ENCODE results near the gene GDF10.

The GDF10 gene

DNA sequence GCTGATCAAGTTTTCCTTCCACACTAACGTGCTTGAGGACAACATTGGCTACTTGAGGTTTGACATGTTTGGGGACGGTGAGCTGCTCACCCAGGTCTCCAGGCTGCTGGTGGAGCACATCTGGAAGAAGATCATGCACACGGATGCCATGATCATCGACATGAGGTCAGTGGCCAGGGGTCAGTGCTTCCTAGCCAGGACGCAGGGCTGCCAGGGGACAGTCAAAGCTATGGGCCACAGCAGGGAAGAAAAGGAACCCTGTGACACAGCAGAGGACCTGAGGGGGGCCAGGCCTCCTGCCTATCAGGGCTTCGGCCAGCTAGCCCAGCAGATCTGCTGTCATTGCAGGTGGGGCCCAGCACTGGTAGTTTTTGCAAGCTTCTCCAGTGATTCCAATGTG lies 53.4 kb downstream of the GDF10 start:
- no peak for DNase-seq (ENCODE audit: low read depth)

DNA sequence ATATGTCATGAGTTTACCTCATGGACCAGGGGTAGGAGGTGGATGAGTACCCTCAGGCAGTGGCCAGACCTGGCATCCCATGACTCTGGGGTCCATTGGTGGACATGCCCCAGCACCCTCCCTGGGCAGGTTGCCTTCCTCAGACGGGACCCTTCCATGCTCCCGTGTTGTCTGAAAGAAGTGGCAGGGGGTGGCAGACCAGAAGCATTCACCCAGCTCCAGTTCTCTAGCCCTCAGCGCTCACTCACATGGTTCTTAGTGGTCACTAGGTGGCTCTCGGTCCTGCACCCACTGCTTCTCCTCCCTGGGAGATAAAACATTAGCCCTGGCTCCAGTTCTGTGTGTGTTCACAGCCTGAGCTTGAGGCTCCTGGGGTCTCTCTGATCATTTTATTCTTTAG lies 54.2 kb downstream of the GDF10 start:
- DNase-seq (ENCODE audit: low read depth), result no peak

DNA sequence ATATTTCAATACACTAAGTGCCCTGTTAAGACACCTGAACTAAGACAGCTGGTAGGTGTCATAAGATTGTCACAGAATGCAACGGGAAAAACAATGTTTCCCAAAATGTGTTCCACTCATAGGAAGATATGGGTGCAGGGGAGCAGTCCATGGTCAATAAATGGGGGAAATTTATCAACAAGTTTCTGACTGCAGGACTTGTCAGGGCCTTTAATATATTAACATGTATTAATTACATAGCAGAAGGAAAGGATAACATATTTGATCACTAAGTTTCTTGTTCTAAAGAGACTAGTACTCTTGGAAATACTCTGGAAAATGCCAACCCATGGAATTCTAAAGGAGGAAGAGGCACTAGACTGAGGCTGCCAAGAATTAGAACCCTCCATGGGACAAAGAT lies 54.9 kb downstream of the GDF10 start:
- no peak for DNase-seq (ENCODE audit: low read depth)

- no peak for DNase-seq (ENCODE audit: low read depth)
These were observed 56.7 kb downstream of the GDF10 start for GRCh38 chr10:47356708-47357107.

DNA sequence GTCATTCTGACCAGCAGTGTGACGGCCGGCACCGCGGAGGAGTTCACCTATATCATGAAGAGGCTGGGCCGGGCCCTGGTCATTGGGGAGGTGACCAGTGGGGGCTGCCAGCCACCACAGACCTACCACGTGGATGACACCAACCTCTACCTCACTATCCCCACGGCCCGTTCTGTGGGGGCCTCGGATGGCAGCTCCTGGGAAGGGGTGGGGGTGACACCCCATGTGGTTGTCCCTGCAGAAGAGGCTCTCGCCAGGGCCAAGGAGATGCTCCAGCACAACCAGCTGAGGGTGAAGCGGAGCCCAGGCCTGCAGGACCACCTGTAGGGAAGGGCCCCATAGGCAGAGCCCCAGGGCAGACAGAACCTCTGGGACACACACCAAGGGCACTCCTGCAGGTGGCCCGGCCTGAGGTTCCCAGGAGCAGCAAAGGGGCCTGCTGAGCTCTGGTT lies 57.2 kb downstream of the GDF10 start:
- DNase-seq (ENCODE audit: low read depth), result no peak

DNA sequence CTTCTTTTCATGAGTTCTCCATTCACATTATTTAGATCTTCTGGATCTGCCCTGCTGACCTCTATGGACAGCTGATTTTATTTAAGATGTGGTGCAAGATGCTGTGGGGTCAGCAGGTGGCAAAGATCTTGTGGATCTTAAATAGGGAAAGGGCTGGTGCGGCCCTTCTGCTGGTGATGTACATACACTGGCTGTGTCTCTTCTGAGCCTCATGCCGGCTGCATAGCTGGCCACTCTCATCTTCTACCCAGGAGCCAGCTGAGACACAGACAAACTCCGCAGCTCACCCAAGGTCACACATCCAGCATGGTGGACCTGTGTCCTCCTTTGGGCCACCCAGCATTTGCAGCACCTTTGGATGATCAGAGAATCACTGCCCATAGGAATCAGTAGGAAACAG lies 57.9 kb downstream of the GDF10 start:
- no peak for DNase-seq (ENCODE audit: low read depth)

GRCh38 chr10:47358457-47358856 lies 58.5 kb downstream of the GDF10 start:
- no peak for DNase-seq (ENCODE audit: low read depth)

DNA sequence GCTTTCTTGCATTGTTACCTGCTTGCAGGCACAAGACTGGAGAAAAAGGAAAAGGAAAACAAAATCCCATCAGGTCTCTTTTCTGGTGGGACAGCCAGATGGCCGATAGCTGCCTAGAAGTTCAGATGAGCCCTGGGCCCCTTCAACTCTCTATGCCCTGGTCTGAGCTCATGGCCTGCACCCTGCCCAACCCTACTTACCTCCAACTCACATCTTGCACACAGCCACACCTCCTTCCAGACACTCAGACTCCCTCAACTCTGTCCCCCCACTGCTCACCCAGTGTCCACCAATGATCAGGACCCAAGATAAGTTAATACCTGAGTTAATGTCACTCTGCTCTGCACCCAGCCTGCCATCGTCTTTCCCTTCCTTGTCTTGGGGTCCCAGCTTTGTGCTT lies 59.1 kb downstream of the GDF10 start:
- DNase-seq (ENCODE audit: low read depth), result no peak

DNA sequence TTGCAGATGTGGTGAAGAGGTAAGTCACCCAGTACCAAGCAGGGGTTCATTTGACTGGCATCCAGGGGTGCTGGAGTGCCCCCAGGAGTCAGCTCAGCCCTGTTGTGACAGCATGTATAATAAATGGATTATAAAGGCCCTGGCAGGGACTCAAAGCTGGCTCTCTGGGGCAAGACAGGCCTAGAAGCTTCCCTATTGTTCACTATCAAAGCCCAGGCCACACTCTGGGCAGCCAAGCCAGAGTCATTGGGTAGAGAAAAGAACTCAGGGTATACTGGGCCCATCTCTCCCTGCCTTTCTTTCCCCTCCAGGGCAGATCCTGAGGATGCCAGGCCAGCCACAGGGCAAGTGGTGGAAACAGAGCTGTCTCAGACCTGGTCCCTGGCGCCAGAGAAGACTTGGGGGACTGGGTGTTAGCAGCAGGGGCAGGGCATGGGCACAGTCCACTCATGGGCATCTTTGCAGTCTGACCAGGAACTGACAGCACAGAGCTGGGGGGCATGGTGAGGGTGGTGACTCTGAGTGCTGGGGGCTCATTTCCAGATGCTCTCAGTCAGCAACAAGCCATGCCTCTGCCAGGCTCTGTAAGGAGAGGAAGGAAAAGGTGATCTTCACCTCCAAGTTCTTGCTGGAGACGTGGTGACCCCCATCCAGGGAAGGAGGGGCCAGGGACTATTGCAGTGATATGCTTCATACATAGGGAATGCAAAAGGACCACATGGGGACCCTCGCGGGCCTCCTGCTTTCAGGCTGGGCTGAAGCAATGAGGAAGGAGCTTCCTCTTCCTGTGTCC lies 59.8 kb downstream of the GDF10 start:
- DNase-seq (ENCODE audit: low read depth), result no peak

DNA sequence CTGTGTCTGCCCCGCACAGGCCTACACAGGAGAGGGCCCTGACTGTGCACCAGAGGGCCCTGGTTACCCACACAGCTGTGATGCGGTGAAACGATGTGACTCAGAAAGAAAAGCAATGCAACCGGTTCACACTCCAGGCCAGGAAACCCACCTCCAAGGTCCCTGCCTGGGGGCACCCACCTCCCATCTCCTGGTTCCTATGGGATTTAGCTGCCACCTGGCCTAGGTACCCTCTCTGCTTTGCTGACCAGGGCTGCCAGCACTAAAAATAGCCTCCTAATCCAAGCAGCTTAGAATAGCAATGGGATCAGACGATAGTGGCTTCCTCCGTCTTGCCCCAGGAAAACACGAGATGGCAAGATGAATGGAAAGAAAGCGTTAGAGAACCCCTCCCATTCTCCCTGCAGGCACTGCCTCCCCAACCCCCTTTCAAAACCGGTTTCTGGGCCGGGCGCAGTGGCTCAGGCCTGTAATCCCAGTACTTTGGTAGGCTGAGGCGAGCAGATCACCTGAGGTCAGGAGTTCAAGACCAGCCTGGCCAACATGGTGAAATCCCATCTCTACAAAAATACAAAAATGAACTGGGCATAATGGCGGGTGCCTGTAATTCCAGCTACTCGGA lies 60.5 kb downstream of the GDF10 start:
- no peak for DNase-seq (ENCODE audit: low read depth)

- no peak for DNase-seq (ENCODE audit: low read depth)
These were observed 61.3 kb downstream of the GDF10 start for GRCh38 chr10:47361293-47361692.

GRCh38 chr10:47362199-47362598 lies 62.2 kb downstream of the GDF10 start:
- no peak for DNase-seq (ENCODE audit: low read depth)

Measured in stimulated activated CD8-positive, alpha-beta memory T cell treated with anti-CD3 and anti-CD28 coated beads, Interleukin-12 subunit alpha, Interleukin-12 subunit beta, amount 100 ng/mL, for 1 hour (primary cell).